ENCODE results near the gene SLC2A11.
A peak's percentile ranks its signal among the peaks of the same experiment; 100 is the strongest.

SLC2A11 gene

GRCh38 chr22:23857606-23858483 lies at the start of gene SLC2A11:
SLC2A11 (plus strand) TSS chr22:23857875; CDS start chr22:23858000, 125 bp downstream.
- Mint-ChIP-seq H3K9me3 (no peaks in the 10 kb centered on the region), H3K27ac (peak within 1 kb of the TSS; percentile 91), H3K27me3 (no peaks in the 10 kb centered on the region), H3K4me3 (peak within 1 kb of the TSS; percentile 88), H3K4me1 (ENCODE audit: low read depth) (peaks cover 27% of the 10 kb centered on the region), H3K36me3 (ENCODE audit: low read depth) (no peaks in the 10 kb centered on the region)
- DNase-seq = peak; percentile 93

- Mint-ChIP-seq H3K27ac (no peak overlapping the region), H3K4me1 (ENCODE audit: low read depth) (no peaks in the 10 kb centered on the region)
These were observed 45.3 kb upstream of the SLC2A11 start for GRCh38 chr22:23812378-23812777.

GRCh38 chr22:23815541-23816155 lies 42.0 kb upstream of the SLC2A11 start:
- Mint-ChIP-seq H3K9me3 (no peaks in the 10 kb centered on the region), H3K4me3 (no peak overlapping the region), H3K4me1 (ENCODE audit: low read depth) (peaks cover 3% of the 10 kb centered on the region), H3K27me3 (no peaks in the 10 kb centered on the region), H3K36me3 (ENCODE audit: low read depth) (peaks cover 91% of the 10 kb centered on the region), H3K27ac (no peak overlapping the region)
- DNase-seq = no peak

More at GRCh38 chr22:23812378-23812777, 45.3 kb upstream of the SLC2A11 start:
- H3K9me3 Mint-ChIP-seq = no peaks in the 10 kb centered on the region
- no peak for DNase-seq
- H3K27me3 Mint-ChIP-seq = no peaks in the 10 kb centered on the region
- H3K4me3 Mint-ChIP-seq = no peak overlapping the region
- peaks cover 72% of the 10 kb centered on the region for H3K36me3 Mint-ChIP-seq (ENCODE audit: low read depth)

- H3K27me3 Mint-ChIP-seq = no peaks in the 10 kb centered on the region
- H3K9me3 Mint-ChIP-seq = no peaks in the 10 kb centered on the region
- peaks cover 6% of the 10 kb centered on the region for H3K4me1 Mint-ChIP-seq (ENCODE audit: low read depth)
- H3K36me3 Mint-ChIP-seq (ENCODE audit: low read depth) = peaks cover 91% of the 10 kb centered on the region
- H3K4me3 Mint-ChIP-seq = no peak overlapping the region
- H3K27ac Mint-ChIP-seq = no peak overlapping the region
- DNase-seq = no peak
These were observed 41.3 kb upstream of the SLC2A11 start for GRCh38 chr22:23816156-23816976.

- no peak for DNase-seq
- H3K27me3 Mint-ChIP-seq = no peaks in the 10 kb centered on the region
- no peaks in the 10 kb centered on the region for H3K9me3 Mint-ChIP-seq
- H3K4me1 Mint-ChIP-seq (ENCODE audit: low read depth) = peaks cover 6% of the 10 kb centered on the region
- H3K36me3 Mint-ChIP-seq (ENCODE audit: low read depth) = peaks cover 92% of the 10 kb centered on the region
- H3K27ac Mint-ChIP-seq = no peak overlapping the region
- H3K4me3 Mint-ChIP-seq = no peak overlapping the region
These were observed 40.5 kb upstream of the SLC2A11 start for GRCh38 chr22:23817146-23817545.

GRCh38 chr22:23818541-23818940 lies 39.1 kb upstream of the SLC2A11 start:
- peaks cover 94% of the 10 kb centered on the region for H3K36me3 Mint-ChIP-seq (ENCODE audit: low read depth)
- no peak for DNase-seq

GRCh38 chr22:23820748-23821211 lies 36.9 kb upstream of the SLC2A11 start:
- Mint-ChIP-seq H3K27ac (peak overlapping the region; percentile 41), H3K9me3 (no peaks in the 10 kb centered on the region), H3K27me3 (no peaks in the 10 kb centered on the region), H3K4me1 (ENCODE audit: low read depth) (peaks cover 6% of the 10 kb centered on the region), H3K4me3 (no peak overlapping the region), H3K36me3 (ENCODE audit: low read depth) (peaks cover 97% of the 10 kb centered on the region)
- DNase-seq = no peak

More at GRCh38 chr22:23818541-23818940, 39.1 kb upstream of the SLC2A11 start:
- H3K4me1 Mint-ChIP-seq (ENCODE audit: low read depth) = peaks cover 6% of the 10 kb centered on the region
- no peak overlapping the region for H3K27ac Mint-ChIP-seq
- no peaks in the 10 kb centered on the region for H3K27me3 Mint-ChIP-seq
- H3K4me3 Mint-ChIP-seq = no peak overlapping the region
- no peaks in the 10 kb centered on the region for H3K9me3 Mint-ChIP-seq

GRCh38 chr22:23822101-23822671 lies 35.5 kb upstream of the SLC2A11 start:
- no peak for DNase-seq
- peaks cover 97% of the 10 kb centered on the region for H3K36me3 Mint-ChIP-seq (ENCODE audit: low read depth)
- H3K27me3 Mint-ChIP-seq = no peaks in the 10 kb centered on the region
- H3K27ac Mint-ChIP-seq = peak overlapping the region; percentile 4
- H3K9me3 Mint-ChIP-seq = no peaks in the 10 kb centered on the region
- peaks cover 6% of the 10 kb centered on the region for H3K4me1 Mint-ChIP-seq (ENCODE audit: low read depth)
- no peak overlapping the region for H3K4me3 Mint-ChIP-seq

GRCh38 chr22:23823331-23823791 lies 34.3 kb upstream of the SLC2A11 start:
- no peak for DNase-seq
- H3K9me3 Mint-ChIP-seq = no peaks in the 10 kb centered on the region
- peaks cover 94% of the 10 kb centered on the region for H3K36me3 Mint-ChIP-seq (ENCODE audit: low read depth)
- H3K27ac Mint-ChIP-seq = no peak overlapping the region
- H3K27me3 Mint-ChIP-seq = no peaks in the 10 kb centered on the region
- H3K4me3 Mint-ChIP-seq = no peak overlapping the region
- H3K4me1 Mint-ChIP-seq (ENCODE audit: low read depth) = peaks cover 6% of the 10 kb centered on the region

- no peaks in the 10 kb centered on the region for H3K27me3 Mint-ChIP-seq
- no peaks in the 10 kb centered on the region for H3K9me3 Mint-ChIP-seq
- H3K4me3 Mint-ChIP-seq = no peak overlapping the region
- H3K4me1 Mint-ChIP-seq (ENCODE audit: low read depth) = peaks cover 6% of the 10 kb centered on the region
- no peak for DNase-seq
- H3K27ac Mint-ChIP-seq = no peak overlapping the region
- H3K36me3 Mint-ChIP-seq (ENCODE audit: low read depth) = peaks cover 93% of the 10 kb centered on the region
These were observed 33.0 kb upstream of the SLC2A11 start for GRCh38 chr22:23824476-23825245.

- Mint-ChIP-seq H3K27ac (peak overlapping the region; percentile 33), H3K27me3 (no peaks in the 10 kb centered on the region), H3K4me1 (ENCODE audit: low read depth) (peaks cover 5% of the 10 kb centered on the region), H3K36me3 (ENCODE audit: low read depth) (peaks cover 93% of the 10 kb centered on the region), H3K9me3 (no peaks in the 10 kb centered on the region), H3K4me3 (no peak overlapping the region)
- no peak for DNase-seq
These were observed 32.3 kb upstream of the SLC2A11 start for GRCh38 chr22:23825246-23825905.

GRCh38 chr22:23826510-23827350 lies 30.9 kb upstream of the SLC2A11 start:
- peaks cover 89% of the 10 kb centered on the region for H3K36me3 Mint-ChIP-seq (ENCODE audit: low read depth)
- H3K9me3 Mint-ChIP-seq = no peaks in the 10 kb centered on the region
- H3K27ac Mint-ChIP-seq = peak overlapping the region; percentile 73
- no peaks in the 10 kb centered on the region for H3K27me3 Mint-ChIP-seq
- DNase-seq = no peak
- no peak overlapping the region for H3K4me3 Mint-ChIP-seq
- H3K4me1 Mint-ChIP-seq (ENCODE audit: low read depth) = no peaks in the 10 kb centered on the region
